ENCODE data around the gene ESPL1. TPM values are rescaled to one million over a fixed set of nuclear protein-coding genes. Genes with fewer than 3 reads are reported as not detected.
A peak's percentile ranks its signal among the peaks of the same experiment; 100 is the strongest.

The ESPL1 gene
- total and polyA plus RNA-seq, 2 of the 13 experiments (the other 11 are each of a cell fraction or from before 2014, with no cell fraction given): 5.8 to 11.5 TPM

- peak; percentile 48; the same call in 1 of the 2 replicates for TF ChIP-seq ZNF142 (CRISPR knock-in tag; IDR thresholded peaks at IDR 0.05)
- TF ChIP-seq ZNF776 (CRISPR knock-in tag; IDR thresholded peaks at IDR 0.05): peak; percentile 39; the same call in 1 of the 2 replicates
- peak; percentile 78 for TF ChIP-seq ETV5 (CRISPR knock-in tag; IDR thresholded peaks at IDR 0.05; ENCODE audit: borderline replicate concordance)
- TF ChIP-seq ZNF556 (CRISPR knock-in tag; IDR thresholded peaks at IDR 0.05; ENCODE audit: borderline replicate concordance): no peak
- no peak for TF ChIP-seq ELF3 (CRISPR knock-in tag; IDR thresholded peaks at IDR 0.05)
- 0 out of 2 replicates have a peak, but pooled peaks have one; percentile 20 for TF ChIP-seq MEF2D (CRISPR knock-in tag; IDR thresholded peaks at IDR 0.05)
- 0 out of 2 replicates have a peak, but pooled peaks have one; percentile 21 for TF ChIP-seq ATF1 (CRISPR knock-in tag; IDR thresholded peaks at IDR 0.05)
- TF ChIP-seq ZUFSP (CRISPR knock-in tag; IDR thresholded peaks at IDR 0.05; ENCODE audit: borderline replicate concordance): no peak
- no peak for TF ChIP-seq MLLT10 (CRISPR knock-in tag; IDR thresholded peaks at IDR 0.05)
- no peak for TF ChIP-seq ZXDC (CRISPR knock-in tag; IDR thresholded peaks at IDR 0.05)
- peak; percentile 25; the same call in 1 of the 2 replicates for TF ChIP-seq NFATC3 (CRISPR knock-in tag; IDR thresholded peaks at IDR 0.05)
- TF ChIP-seq STAT6 (CRISPR knock-in tag; IDR thresholded peaks at IDR 0.05; ENCODE audit: borderline replicate concordance): no peak
- peak; percentile 30 for TF ChIP-seq TAF15 (IDR thresholded peaks at IDR 0.05; ENCODE audit: low read depth, low read length, poor library complexity, severe bottlenecking)
These were observed 46.7 kb upstream of the ESPL1 start (continued) for GRCh38 chr12:53221203-53222080.

Measured in HepG2 (cell line).